Ovary (tissue), 9 donors: ENCODE measurements around the gene DCTD. TPM values are rescaled to one million over a fixed set of nuclear protein-coding genes. Genes with fewer than 3 reads are reported as not detected.

ENCODE experiments used
- DNase-seq, 5 donors: peaks; one replicate each; pipeline ENCODE4 v3.0.0-alpha.2; 2019 to 2020
- H3K27ac ChIP-seq, 2 donors: fragments of 200-600 bp; one replicate each; pipeline versions ENCODE4 v1.5.1 to v1.8.0; 2019 to 2022
- H3K27me3 ChIP-seq: fragments of 200-600 bp; one replicate; pipeline ENCODE4 v1.8.0; 2022
- H3K36me3 ChIP-seq: fragments of 200-600 bp; sonication (generic); one replicate; pipeline ENCODE4 v1.5.1; 2019
- H3K4me1 ChIP-seq: one replicate; pipeline ENCODE4 v1.8.1; 2013; ENCODE audit warnings: mild to moderate bottlenecking, moderate library complexity; ENCODE audit not compliant: insufficient read depth
- H3K4me3 ChIP-seq: fragments of 200-600 bp; sonication (generic); one replicate; pipeline ENCODE4 v1.5.1; 2017
- H3K9me3 ChIP-seq, 2 donors: fragments of 200-600 bp in 1 of 2; sonication (generic) in 1 of 2; one replicate each; pipeline versions ENCODE4 v1.5.1 to v1.8.1; 2013 to 2019; ENCODE audit warnings: mild to moderate bottlenecking in 1 of 2, moderate library complexity in 1 of 2
- EP300 ChIP-seq: sonication (generic); formaldehyde crosslinking; IDR thresholded peaks from one replicate; pipeline ENCODE4 v1.6.1; 2017; ENCODE audit warnings: antibody characterized with exemption
- POLR2A ChIP-seq: fragments of 450-650 bp; IDR thresholded peaks from one replicate; pipeline ENCODE4 v1.6.1; 2017; ENCODE audit warnings: antibody characterized with exemption, mild to moderate bottlenecking, moderate library complexity
- WGBS, 3 donors: extraction: QIAGEN DNeasy Blood & Tissue Kit in 1 of 3; methylation state at CpG; one replicate each; pipeline versions ENCODE4 v1.1.5 to v1.1.7; 2013 to 2017; 5-methylcytosine and 5-hydroxymethylcytosine counted together
- intact Hi-C, 4 donors: fragments of 100-400 bp; cut with DNase I; formaldehyde crosslinking; loops; one replicate each; pipeline versions ENCODE4 v1.11.0 to v1.15.1; 2022 to 2023
- polyA plus RNA-seq, 2 donors: library from polyadenylated mRNA; stranded (reverse); fragments of 200-250 nt in 1 of 2; fragments of 350-450 nt in 1 of 2; fragmentation: Illumina TruSeq in 1 of 2; extraction: RNeasy Lipid Tissue Mini Kit (QIAGEN cat#74804) in 1 of 2; gene quantifications; one replicate each; pipeline ENCODE4 v1.2.3, GENCODE V29; 2013 to 2014
- total RNA-seq, 7 donors: library from RNA; depleted of rRNA in 2 of 7; stranded (reverse); fragments of >200 nt in 2 of 7; fragmentation: NEBNext Ultra II Directional in 3 of 7; extraction: Animal tissue kit (Norgen Biotek cat#: 25700) in 3 of 7; gene quantifications; one replicate each; pipeline versions ENCODE4 v1.1.0 to v1.2.4, GENCODE V29; 2016 to 2023
- TF ChIP-seq, protein P1 (sequence below), 3 donors: fragments of 450-650 bp in 2 of 3; fragments of 200-600 bp in 1 of 3; IDR thresholded peaks; one replicate each; pipeline versions ENCODE4 v1.5.1 to v1.8.0; 2016 to 2022; ENCODE audit warnings: antibody characterized with exemption in 3 of 3, mild to moderate bottlenecking in 1 of 3
- donor health status: DM: no; HTN: no; CAD: no; lungs with moderate emphysema.
- donor health status: DM: no; HTN: no; CAD: no.
- donor health status: Bipolar disorder and iron deficiency.
- donor health status: DM: yes; HTN: yes; CAD: no.
- donor health status: DM: no; HTN: no; CAD: no.
- donor health status: DM: yes; HTN: yes; CAD: no.

Gene DCTD
- total and polyA plus RNA-seq, 9 donors = 34.1 to 272 (median 91.6) TPM

DNA sequence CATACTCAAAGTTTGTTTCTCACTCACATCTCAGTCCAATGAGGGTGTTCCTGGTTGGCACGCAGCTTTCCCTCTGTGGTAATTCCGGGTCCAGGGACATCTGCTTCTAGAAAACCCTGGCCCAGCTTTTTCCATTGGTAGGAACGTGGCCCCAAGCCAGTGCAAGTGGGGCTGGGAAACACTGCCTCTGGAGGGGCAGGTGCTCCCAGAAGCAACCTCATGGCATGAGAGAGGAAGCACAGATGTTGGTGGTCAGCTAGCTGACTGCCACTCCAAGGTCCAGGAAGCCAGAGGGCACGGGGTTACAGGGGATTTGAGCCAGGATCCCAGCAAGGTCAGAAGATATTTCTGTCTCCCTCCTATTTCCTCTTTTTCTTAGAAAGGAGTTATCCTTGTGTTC, 47.5 kb downstream of the DCTD start:
- DNase-seq = no peak
- H3K27ac ChIP-seq = no peak overlapping the region
- 66 to 74% (median 71%) methylated on average over 4 of the region's 4 CpGs for WGBS, 3 donors

DNA sequence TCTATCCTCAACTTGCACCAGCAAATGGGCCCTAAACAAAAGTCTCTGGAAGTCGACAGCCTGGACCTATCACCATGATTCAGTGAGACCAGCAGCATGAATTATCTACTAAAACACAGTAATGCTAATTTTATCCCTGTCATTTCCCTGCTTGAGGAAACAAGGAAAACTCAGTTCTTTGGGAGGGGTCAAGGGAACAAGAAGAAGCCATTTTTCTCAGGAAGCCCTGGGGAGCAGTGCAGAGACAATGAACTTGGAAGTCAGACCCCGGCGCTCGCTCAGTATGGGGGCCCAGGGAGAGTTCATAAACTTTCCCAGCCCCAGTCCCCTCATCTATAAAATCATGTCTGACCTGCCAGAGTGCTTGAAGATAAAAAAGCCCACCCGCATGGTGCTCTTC, 50.4 kb downstream of the DCTD start:
- Histone ChIP-seq H3K27ac (no peak overlapping the region), H3K9me3 (no peaks in the 10 kb centered on the region), H3K27me3 (no peaks in the 10 kb centered on the region), H3K4me1 (peaks cover 1% of the 10 kb centered on the region), H3K4me3 (no peak overlapping the region), H3K36me3 (no peaks in the 10 kb centered on the region)
- intact Hi-C loops = no loop called here
- WGBS, 3 donors = 71 to 75% (median 73%) methylated on average over 5 of the region's 5 CpGs
- TF ChIP-seq EP300 (no peak), POLR2A (no peak)
- TF ChIP-seq, protein P1, sequence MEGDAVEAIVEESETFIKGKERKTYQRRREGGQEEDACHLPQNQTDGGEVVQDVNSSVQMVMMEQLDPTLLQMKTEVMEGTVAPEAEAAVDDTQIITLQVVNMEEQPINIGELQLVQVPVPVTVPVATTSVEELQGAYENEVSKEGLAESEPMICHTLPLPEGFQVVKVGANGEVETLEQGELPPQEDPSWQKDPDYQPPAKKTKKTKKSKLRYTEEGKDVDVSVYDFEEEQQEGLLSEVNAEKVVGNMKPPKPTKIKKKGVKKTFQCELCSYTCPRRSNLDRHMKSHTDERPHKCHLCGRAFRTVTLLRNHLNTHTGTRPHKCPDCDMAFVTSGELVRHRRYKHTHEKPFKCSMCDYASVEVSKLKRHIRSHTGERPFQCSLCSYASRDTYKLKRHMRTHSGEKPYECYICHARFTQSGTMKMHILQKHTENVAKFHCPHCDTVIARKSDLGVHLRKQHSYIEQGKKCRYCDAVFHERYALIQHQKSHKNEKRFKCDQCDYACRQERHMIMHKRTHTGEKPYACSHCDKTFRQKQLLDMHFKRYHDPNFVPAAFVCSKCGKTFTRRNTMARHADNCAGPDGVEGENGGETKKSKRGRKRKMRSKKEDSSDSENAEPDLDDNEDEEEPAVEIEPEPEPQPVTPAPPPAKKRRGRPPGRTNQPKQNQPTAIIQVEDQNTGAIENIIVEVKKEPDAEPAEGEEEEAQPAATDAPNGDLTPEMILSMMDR (IDR thresholded peaks at IDR 0.05) = no peak
- no peak for DNase-seq

More for the DNA sequence above, 47.5 kb downstream of the DCTD start:
- no peaks in the 10 kb centered on the region for H3K9me3 ChIP-seq
- intact Hi-C loops = no loop called here
- TF ChIP-seq, protein P1 (IDR thresholded peaks at IDR 0.05) = no peak
- no peak for TF ChIP-seq POLR2A
- no peak for TF ChIP-seq EP300
- H3K36me3 ChIP-seq = no peaks in the 10 kb centered on the region
- peaks cover 1% of the 10 kb centered on the region for H3K4me1 ChIP-seq
- no peak overlapping the region for H3K4me3 ChIP-seq
- H3K27me3 ChIP-seq = no peaks in the 10 kb centered on the region

DNA sequence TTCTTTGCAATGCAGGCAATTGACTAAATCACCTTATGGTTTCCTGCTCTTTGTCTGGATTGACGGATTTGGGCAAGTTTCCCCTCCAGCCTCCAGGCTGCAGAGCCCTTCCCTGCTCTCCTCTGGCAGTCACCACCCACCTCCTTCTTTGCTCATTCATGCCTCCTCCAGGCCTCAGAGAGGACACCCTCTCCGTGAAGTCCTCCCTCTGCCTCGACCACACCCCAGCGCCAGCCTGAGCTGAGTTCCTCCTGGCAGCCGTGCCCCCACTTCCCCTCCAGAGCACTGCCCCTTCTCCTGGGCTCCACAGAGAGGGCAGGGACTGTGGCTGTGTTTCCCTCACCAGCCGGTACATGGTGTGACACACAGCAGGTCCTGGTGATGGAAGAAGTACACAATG, 53.7 kb downstream of the DCTD start:
- H3K36me3 ChIP-seq = no peaks in the 10 kb centered on the region
- H3K4me1 ChIP-seq = peaks cover 1% of the 10 kb centered on the region
- no peak overlapping the region for H3K27ac ChIP-seq
- H3K9me3 ChIP-seq = no peaks in the 10 kb centered on the region
- no peak for DNase-seq
- no peaks in the 10 kb centered on the region for H3K27me3 ChIP-seq
- WGBS, 3 donors = 84 to 90% (median 85%) methylated on average over 6 of the region's 6 CpGs
- intact Hi-C loops = no loop called here
- TF ChIP-seq POLR2A (no peak), EP300 (no peak)
- TF ChIP-seq, protein P1 (IDR thresholded peaks at IDR 0.05) = no peak
- no peak overlapping the region for H3K4me3 ChIP-seq

DNA sequence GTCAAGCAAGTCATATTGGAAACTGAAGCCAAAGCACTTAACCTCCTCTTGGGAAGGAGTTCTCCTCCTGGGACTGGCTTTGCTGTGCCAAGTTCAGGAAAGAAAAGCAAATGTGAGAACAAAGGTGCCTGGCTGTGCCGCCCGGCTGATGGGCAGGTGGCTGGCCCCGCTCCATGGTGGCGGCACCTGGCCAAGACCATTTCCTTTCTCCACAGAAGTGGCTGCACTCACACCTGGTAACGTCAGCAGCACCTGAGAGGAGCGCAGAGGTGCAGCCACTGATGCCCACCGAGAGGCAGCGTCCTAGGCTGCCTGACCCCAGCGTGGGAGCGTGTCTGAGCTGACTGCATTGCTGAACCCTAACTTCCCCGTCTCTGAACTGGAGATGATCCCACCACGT, 54.3 kb downstream of the DCTD start:
- 71 to 86% (median 75%) methylated on average over 12 of the region's 12 CpGs for WGBS, 3 donors
- no peaks in the 10 kb centered on the region for H3K9me3 ChIP-seq
- DNase-seq = no peak
- H3K27me3 ChIP-seq = no peaks in the 10 kb centered on the region
- H3K36me3 ChIP-seq = no peaks in the 10 kb centered on the region
- TF ChIP-seq EP300 (no peak), POLR2A (no peak)
- TF ChIP-seq, protein P1 (IDR thresholded peaks at IDR 0.05) = no peak
- H3K27ac ChIP-seq = no peak overlapping the region
- H3K4me3 ChIP-seq = no peak overlapping the region
- intact Hi-C loops = no loop called here
- peaks cover 1% of the 10 kb centered on the region for H3K4me1 ChIP-seq
